HG03342 (cell line): ENCODE measurements around the gene RGS19.
"Not testable (repeated sequence)": the region's sequence is repeated elsewhere in the genome, so short reads cannot be mapped to it uniquely, and the experiment has no call there.

Experiments
- ATAC-seq: cut with Tn5 transposase; IDR thresholded peaks from one replicate; pipeline ENCODE4 v1.9.1; 2021; ENCODE audit warnings: mild to moderate bottlenecking, moderate library complexity; ENCODE audit not compliant: unreplicated experiment

Gene RGS19

DNA sequence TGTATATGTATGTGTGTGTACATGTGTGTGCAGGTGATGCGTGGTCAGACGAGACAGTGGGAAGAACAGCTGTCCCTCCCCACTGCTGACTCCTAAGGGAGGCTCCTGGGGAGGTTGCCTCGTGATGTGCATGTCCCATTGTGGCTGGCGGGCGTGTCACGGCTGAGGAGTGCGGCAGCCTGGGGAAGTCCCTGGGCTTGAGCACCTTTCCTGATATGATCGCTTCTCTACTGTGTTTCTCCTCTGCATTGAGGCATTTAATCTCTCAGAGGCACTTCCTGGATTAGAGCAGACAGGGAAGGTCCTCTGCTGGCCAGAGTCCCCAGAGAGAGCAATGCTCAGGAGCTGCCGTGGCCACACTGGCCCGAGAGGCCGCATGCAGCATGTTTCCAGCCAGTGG is 16.6 kb upstream of the RGS19 start:
- ATAC-seq: no peak

- no peak for ATAC-seq
Observed at GRCh38 chr20:64095455-64095854, 16.1 kb upstream of the RGS19 start.

- ATAC-seq: no peak
Observed at GRCh38 chr20:64093013-64093503, 13.7 kb upstream of the RGS19 start.

GRCh38 chr20:64092258-64093012 is 13.1 kb upstream of the RGS19 start:
- ATAC-seq: no peak

- ATAC-seq: no peak
Observed at GRCh38 chr20:64091770-64092169, 12.5 kb upstream of the RGS19 start.

DNA sequence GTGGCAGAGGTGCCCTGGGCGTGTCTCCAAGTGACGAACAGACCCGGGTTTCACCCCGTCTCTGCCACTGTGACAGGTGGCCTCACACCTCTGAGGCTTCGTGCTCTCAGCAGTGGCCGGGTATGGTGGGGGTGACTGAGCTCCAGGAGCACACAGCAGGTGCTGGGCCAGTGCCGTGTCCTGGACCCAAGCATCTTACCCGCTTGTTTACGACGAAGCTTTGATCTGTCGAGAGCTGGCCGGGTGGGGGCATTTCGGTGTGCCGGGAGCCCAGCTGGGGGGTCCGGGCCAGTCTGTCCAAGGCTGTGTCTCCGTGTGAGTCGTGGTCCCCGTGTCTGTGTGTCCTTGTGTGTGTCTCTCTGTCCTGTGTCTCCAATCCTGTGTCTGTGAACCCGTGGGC is 12.0 kb upstream of the RGS19 start:
- no peak for ATAC-seq

- no peak for ATAC-seq
Observed at GRCh38 chr20:64090165-64090564, 10.8 kb upstream of the RGS19 start.

GRCh38 chr20:64088586-64088985 is 9.3 kb upstream of the RGS19 start:
- not testable (repeated sequence) for ATAC-seq

- not testable (repeated sequence) for ATAC-seq
Observed at GRCh38 chr20:64087226-64087825, 8.0 kb upstream of the RGS19 start.

DNA sequence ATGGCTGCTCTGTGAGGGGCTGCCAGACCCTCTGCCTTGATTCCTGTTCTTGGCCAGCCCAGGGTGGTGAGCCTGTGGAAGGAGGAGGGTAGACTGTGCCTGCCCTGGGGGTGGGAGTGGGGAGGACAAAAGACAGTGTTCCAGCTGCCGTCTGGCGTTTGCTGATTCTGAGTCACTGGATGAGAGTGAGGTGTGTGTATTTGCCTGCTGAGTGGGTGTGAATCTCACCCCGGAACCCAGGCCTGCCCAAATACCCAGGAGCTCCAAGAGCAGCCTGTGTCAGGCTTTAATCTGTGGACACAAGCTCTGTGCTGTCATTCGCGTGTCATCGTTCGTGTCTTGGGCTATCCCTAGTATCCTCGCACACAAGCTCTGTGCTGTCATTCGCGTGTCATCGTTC is 7.5 kb upstream of the RGS19 start:
- ATAC-seq: no peak

DNA sequence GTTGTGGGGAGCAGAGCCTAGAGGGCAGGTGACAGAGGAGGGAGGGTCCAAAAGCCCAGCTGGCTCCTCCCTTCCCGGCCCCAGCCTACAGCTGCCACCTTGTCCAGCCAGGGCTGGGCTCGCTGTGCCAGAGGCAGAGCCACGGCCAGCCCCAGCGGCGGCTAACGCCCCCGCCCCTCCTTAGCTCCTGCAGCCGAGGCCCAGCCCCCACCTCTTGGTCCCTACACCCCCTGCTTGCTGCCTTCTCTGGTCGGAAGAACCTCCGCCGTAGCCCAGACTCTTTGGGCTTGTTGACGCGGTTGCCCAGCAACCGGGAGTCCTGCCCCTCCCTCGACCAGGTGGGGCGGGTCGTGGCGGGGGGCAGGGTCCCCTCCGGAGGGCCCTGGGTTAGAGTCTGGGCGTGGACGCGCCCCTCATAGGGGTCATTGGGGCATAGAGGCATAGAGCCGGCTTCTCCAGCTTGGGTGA is 5.4 kb upstream of the RGS19 start:
- no peak for ATAC-seq

- no peak for ATAC-seq
Observed at GRCh38 chr20:64083804-64084684, 4.7 kb upstream of the RGS19 start, which contains the start of gene LKAAEAR1. Gene LKAAEAR1 (minus strand): TSS chr20:64084398. CDS start chr20:64084219, 179 bp downstream.

DNA sequence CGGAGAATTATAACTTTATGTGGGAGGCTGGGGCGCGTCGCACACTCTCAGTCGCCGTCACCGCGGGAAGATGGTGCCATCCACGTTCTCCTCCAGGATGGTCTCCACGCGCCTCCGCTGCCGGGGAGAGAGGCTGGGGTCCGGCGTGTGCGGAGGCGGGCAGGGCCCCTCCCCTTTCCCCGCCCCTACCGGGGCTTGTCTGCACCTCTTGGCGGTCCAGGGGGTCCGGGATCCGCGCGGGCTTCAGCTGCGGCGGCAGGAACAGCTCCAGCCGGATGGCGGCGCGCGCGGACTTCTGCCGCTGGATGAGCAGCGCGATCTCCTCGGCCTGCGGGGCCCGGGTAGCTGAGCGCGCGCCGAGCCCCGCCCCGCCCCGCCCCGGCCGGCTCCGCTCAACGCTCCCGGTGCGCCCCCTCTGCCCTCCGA is 4.1 kb upstream of the RGS19 start:
- no peak for ATAC-seq

- no peak for ATAC-seq
Observed at GRCh38 chr20:64082820-64083377, 3.6 kb upstream of the RGS19 start.

DNA sequence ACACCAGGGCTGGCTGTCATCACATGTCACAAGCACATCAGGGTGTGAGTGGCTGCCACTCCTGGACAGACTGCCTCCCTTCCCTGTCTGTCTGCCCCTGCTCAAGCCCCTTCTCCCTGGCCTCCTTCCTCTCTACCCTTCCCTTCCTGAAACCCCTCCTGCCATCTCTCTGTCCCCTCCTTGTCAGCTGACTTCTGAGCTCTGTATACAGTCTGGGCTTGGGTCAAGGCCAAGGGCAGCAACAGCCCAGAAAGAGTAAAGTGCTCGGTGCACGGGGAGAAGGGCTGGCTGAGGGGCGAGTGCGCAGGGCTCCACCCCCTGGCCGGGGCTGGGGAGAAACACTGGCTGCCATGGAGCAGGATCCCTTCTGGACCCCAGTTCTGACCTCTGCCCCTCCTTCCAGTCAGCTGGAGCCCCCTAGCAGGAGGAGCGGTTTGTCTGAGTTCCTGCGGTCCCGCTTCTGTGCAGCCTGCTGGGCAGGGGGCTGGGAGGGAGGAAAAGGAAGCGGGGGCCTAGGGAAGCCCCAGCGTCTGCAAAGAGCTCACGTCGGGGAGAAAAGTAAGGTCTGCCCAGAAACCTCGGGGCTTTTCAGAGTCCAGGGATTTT is 2.9 kb upstream of the RGS19 start:
- no peak for ATAC-seq

DNA sequence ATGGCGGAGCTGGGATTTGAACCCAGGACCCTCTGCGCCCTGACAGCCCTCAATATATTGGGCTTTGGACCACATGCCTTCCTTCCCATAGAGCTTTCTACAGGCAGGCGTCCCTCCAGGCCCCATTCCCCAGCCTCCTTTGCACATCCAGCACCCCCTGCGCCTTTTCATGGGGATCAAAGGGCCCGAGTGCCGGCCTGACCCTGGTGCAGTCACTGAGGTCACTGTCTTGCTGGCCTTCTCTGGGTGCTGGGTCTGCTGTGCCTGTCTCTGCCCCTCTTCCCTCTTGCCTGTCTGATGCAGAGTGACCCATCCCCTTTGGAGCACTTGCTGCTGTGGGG is 2.3 kb upstream of the RGS19 start:
- no peak for ATAC-seq

DNA sequence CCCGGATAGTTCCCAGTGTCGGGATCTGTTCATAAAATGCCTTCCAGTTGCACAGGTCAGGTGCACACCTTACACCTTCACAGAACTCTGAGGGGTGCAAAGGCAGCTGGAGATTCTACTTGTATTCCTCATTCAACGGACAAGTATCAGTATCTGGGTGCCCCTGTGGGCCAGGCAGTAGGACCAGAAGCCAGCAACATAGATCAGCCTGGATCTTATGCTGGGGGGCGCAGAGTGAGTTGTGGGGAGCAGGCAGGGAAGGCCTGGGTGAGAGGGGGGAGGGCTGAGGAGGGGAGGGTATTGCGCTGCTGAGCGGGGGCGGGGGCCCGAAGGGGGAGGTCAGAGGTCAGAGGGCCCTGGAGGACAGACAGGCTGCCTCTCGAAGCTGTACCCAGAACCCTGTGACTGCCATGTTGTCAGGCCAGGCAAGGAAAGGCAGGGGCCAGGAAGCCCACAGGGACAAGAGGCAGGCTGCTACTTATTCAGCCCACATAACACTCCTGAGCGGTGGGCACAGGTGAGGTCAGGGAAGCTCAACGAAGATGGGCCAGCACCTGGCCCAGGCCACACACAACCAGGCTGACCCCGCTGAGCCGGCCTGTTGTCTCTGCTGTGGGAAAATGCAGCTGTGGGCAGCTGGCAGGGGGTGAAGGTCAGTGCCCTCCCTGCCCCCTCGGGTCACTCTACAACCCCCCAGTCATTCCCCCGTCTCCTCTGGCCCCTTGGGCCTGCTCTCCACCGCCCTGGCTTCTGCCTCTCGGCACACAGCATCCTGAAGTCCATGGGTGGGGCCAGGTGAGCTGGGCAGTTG is 1.7 kb upstream of the RGS19 start:
- no peak for ATAC-seq

DNA sequence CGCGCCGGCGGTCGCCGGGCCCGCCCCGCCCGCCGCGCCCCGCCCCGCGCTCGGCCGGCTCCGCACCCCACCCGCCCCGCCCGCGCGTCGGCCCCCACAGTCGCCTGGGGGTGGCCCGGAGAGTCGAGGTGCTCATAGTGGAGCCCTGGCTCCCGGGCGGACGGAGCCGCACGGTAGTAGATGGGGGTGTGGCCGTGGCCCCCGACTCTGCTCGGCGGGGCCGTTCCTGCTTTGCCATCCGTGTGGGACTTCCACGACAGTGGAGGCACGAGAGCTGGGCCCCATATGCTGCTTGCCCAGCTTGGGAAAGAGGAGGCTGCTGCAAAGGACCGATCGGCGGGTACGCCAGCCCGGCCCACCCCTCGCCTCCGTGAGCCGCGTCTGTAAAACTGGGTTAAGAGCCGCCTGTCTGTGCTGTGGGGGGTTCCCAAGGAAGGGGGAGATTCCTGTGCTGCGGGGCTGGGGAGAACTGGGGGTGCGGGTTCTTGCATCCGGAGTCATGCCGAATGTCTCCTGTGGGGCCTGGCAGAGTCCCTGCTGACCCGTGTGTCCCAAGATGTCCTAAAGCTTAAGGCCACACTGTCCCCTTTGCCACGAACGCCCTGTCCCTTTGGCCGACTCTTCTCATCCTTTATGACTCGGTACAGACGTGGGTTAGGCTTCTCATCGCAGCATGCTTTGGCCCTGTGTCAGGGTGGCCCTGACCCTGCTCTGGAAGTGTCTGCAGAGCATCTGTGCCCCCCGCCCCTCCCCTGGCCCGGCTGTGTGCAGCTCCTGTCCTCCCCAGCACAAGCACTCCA is 895 bp upstream of the RGS19 start, which contains the start of gene OPRL1:
Gene OPRL1 (plus strand): TSS at position 70 of the 800 bp plus-strand sequence. CDS start 12,639 bp downstream, outside the sequence.
- ATAC-seq: no peak

GRCh38 chr20:64078934-64079272 is 415 bp downstream of the RGS19 start:
- ATAC-seq: no peak
